Keratinocyte (primary cell): ENCODE data around the gene DHH. TPM values are rescaled to one million over a fixed set of nuclear protein-coding genes. Genes with fewer than 3 reads are reported as not detected.

Source experiments
- DNase-seq: peaks from one replicate; pipeline ENCODE4 v3.0.0-alpha.2; 2011; ENCODE audit warnings: low read depth, missing footprints, low spot score
- FAIRE-seq: peaks from 2 replicates; lab custom pipeline; 2011; peaks lifted over from hg19 to GRCh38; lab: Jason Lieb, UNC
- H2AFZ ChIP-seq: 2 replicates; pipeline ENCODE4 v1.6.0; 2012; ENCODE audit warnings: low read length, control low read depth, inconsistent platforms; ENCODE audit not compliant: control insufficient read depth
- H3K27ac ChIP-seq: 2 replicates; pipeline ENCODE4 v1.5.1; 2011; ENCODE audit warnings: low read length; ENCODE audit not compliant: control insufficient read depth, insufficient read depth
- H3K27me3 ChIP-seq: 3 replicates; pipeline ENCODE4 v1.6.0; 2011; ENCODE audit warnings: low read length; ENCODE audit not compliant: control insufficient read depth, insufficient read depth; ENCODE audit errors: extremely low read depth
- H3K36me3 ChIP-seq, 2 experiments: 2 replicates in 1 of 2; 3 replicates in 1 of 2; pipeline ENCODE4 v1.5.1; 2011; ENCODE audit warnings: low read length in 2 of 2, mild to moderate bottlenecking in 1 of 2; ENCODE audit not compliant: control insufficient read depth in 2 of 2, insufficient read depth in 2 of 2; ENCODE audit errors: extremely low read depth in 1 of 2
- H3K4me1 ChIP-seq: 3 replicates; pipeline ENCODE4 v1.5.1; 2011; ENCODE audit warnings: low read length; ENCODE audit not compliant: control insufficient read depth, insufficient read depth; ENCODE audit errors: extremely low read depth
- H3K4me2 ChIP-seq: 3 replicates; pipeline ENCODE4 v1.6.0; 2011; ENCODE audit warnings: low read depth, low read length; ENCODE audit not compliant: control insufficient read depth, insufficient read depth; ENCODE audit errors: extremely low read depth
- H3K4me3 ChIP-seq, 3 experiments: fragments of 200-600 bp in 1 of 3; sonication (generic) in 1 of 3; 2 replicates in 2 of 3; 3 replicates in 1 of 3; pipeline ENCODE4 v1.5.1; 2011 to 2016; ENCODE audit warnings: low read length in 3 of 3, mild to moderate bottlenecking in 3 of 3, control low read depth in 2 of 3, inconsistent platforms in 1 of 3, low read depth in 1 of 3, mixed read lengths in 1 of 3, mixed run types in 1 of 3, moderate library complexity in 1 of 3; ENCODE audit not compliant: control insufficient read depth in 2 of 3, insufficient read depth in 2 of 3; ENCODE audit errors: extremely low read depth in 1 of 3
- H3K79me2 ChIP-seq: 2 replicates; pipeline ENCODE4 v1.6.0; 2012; ENCODE audit warnings: low read length; ENCODE audit not compliant: control insufficient read depth, insufficient read depth
- H3K9ac ChIP-seq: 3 replicates; pipeline ENCODE4 v1.6.0; 2011; ENCODE audit warnings: low read length; ENCODE audit not compliant: control insufficient read depth, insufficient read depth; ENCODE audit errors: extremely low read depth
- H3K9me1 ChIP-seq: 3 replicates; pipeline ENCODE4 v1.6.0; 2011; ENCODE audit warnings: low read length; ENCODE audit not compliant: control insufficient read depth, insufficient read depth; ENCODE audit errors: extremely low read depth
- H3K9me3 ChIP-seq: 2 replicates; pipeline ENCODE4 v1.5.1; 2012; ENCODE audit warnings: low read depth, low read length; ENCODE audit not compliant: control insufficient read depth
- H4K20me1 ChIP-seq: 3 replicates; pipeline ENCODE4 v1.6.0; 2011; ENCODE audit warnings: low read length; ENCODE audit not compliant: control insufficient read depth, insufficient read depth; ENCODE audit errors: extremely low read depth
- CTCF ChIP-seq, 3 experiments: IDR thresholded peaks in 1 of 3; conservative IDR thresholded peaks in 1 of 3; optimal IDR thresholded peaks in 1 of 3; 2 replicates in 2 of 3; 3 replicates in 1 of 3; pipeline versions ENCODE3 to v1.5.1; 2011; ENCODE audit warnings: low read length in 3 of 3, mild to moderate bottlenecking in 3 of 3, moderate library complexity in 2 of 3, control low read depth in 1 of 3, inconsistent platforms in 1 of 3; ENCODE audit not compliant: insufficient read depth in 2 of 3; ENCODE audit errors: extremely low read depth in 1 of 3
- EZH2 ChIP-seq: IDR thresholded peaks from one replicate; pipeline ENCODE4 v1.6.1; 2012; ENCODE audit warnings: inconsistent platforms, mild to moderate bottlenecking, low read length, moderate library complexity
- dilution Hi-C: fragments of 300-500 bp; cut with MboI; formaldehyde crosslinking; loops from one replicate; pipeline ENCODE4 v1.7.0; 2020; ENCODE audit warnings: low sequenced_read_pairs; ENCODE audit not compliant: extremely low pct_ligation_motif_present
- polyA minus RNA-seq, 3 experiments: library from RNA; depleted of rRNA, polyadenylated mRNA; stranded (reverse); fragments of >200 nt; gene quantifications; 1 replicate in 1 of 3; 2 replicates in 1 of 3; 3 replicates in 1 of 3; pipeline ENCODE4 v1.2.3, GENCODE V29; 2011
- polyA plus RNA-seq, 5 experiments: library from polyadenylated mRNA; depleted of rRNA in 3 of 5; stranded (reverse) in 3 of 5; stranded (forward) in 1 of 5; unstranded in 1 of 5; fragments of >200 nt; gene quantifications; 1 replicate in 1 of 5; 2 replicates in 3 of 5; 3 replicates in 1 of 5; pipeline versions ENCODE4 v1.2.1 to v1.2.3, GENCODE V29; 2011 to 2012; ENCODE audit warnings: missing spikeins in 2 of 5, low read depth in 1 of 5, low replicate concordance in 1 of 5

Gene DHH
- polyA plus RNA-seq, result not detected in 3 replicates
- polyA plus RNA-seq (2011; ENCODE audit: low read depth), result not detected
- polyA plus RNA-seq (2011; cell fraction: cytosol; rRNA removed), result not detected in 2 replicates
- polyA plus RNA-seq (2011; cell fraction: nucleus; rRNA removed), result 0.03 TPM in 1 of 2 replicates, not detected in the other
- polyA plus RNA-seq (2012; ENCODE audit: low replicate concordance), result 0.06 TPM in 1 of 2 replicates, not detected in the other
- polyA minus RNA-seq, result not detected in 3 replicates
- polyA minus RNA-seq (2011; cell fraction: cytosol; rRNA and poly(A)+ RNA removed), result not detected
- not detected in 2 replicates for polyA minus RNA-seq (2011; cell fraction: nucleus; rRNA and poly(A)+ RNA removed)

DNA sequence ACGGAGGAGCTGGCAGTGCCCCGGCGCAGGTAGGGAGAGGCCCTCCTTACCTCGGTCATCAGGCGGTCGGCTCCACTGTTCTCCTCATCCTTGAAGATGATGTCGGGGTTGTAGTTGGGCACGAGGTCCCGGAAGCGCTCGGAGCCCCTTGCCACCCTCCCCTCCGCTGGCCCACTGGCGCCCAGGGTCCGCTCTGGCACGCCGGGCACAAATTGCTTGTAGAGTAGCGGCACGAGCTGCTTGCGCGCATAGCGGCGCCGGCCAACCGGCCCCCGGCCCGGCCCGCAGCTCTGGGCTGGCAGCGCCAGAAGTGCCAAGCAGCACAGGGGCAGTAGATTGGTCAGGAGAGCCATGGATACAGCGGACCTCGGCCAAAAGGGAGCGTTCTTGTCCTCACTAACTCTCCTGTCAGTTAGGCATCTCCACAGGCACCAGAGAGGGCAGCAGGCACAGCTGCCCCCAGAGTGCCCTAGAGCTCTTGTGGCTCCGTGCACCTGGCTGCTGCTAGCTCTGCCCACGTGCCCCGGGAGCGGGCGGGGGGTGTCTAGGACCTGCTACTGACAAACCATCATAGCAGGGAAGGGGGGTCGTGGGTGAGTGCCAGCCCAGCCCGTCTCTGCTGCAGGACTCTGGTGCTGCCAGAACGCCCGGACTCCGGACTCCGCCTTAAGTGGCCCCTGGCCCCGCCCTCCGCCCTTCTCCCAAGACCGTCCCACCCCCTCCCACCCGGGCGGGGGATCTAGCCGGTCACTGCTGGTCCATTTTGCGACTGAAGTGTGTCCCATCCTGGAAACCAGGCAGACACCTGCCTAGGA, at the start of gene DHH:
DHH (minus strand) TSS at position 642 of the 815 bp plus-strand sequence; CDS start at position 353, 289 bp downstream.
- H4K20me1 ChIP-seq, result no peaks in the 10 kb centered on the region
- peaks cover 62% of the 10 kb centered on the region for H3K27me3 ChIP-seq
- peak within 1 kb of the TSS in 2 of 3 experiments; percentile 12 to 13 for H3K4me3 ChIP-seq
- H3K27ac ChIP-seq, result no peak within 1 kb of the TSS
- H3K4me1 ChIP-seq, result peaks cover 14% of the 10 kb centered on the region
- no peak within 1 kb of the TSS for H3K9ac ChIP-seq
- FAIRE-seq (no peak), DNase-seq (no peak)
- dilution Hi-C loops, result no loop called here
- peak within 1 kb of the TSS; percentile 41 for H3K4me2 ChIP-seq
- H3K9me3 ChIP-seq, result no peaks in the 10 kb centered on the region
- peaks cover 7 to 11% of the 10 kb centered on the region in 2 experiments for H3K36me3 ChIP-seq
- H3K9me1 ChIP-seq, result no peaks in the 10 kb centered on the region
- H3K79me2 ChIP-seq, result no peaks in the 10 kb centered on the region
- no peak within 1 kb of the TSS for H2AFZ ChIP-seq
- TF ChIP-seq CTCF (optimal IDR thresholded peaks at IDR 0.05 in 1 of 3, IDR thresholded peaks at IDR 0.05 in 1 of 3, conservative IDR thresholded peaks at IDR 0.05 in 1 of 3; ENCODE audit: extremely low read depth in 1 of 3, insufficient read depth in 2 of 3, low read length in 3 of 3), result no peak
- peak; percentile 92 for TF ChIP-seq EZH2

GRCh38 chr12:49144384-49144783, 49.8 kb upstream of the DHH start:
- no peaks in the 10 kb centered on the region for H3K9me1 ChIP-seq

More at GRCh38 chr12:49144384-49144783, 49.8 kb upstream of the DHH start:
- Histone ChIP-seq H3K9ac (no peak overlapping the region), H4K20me1 (no peaks in the 10 kb centered on the region), H3K4me1 (no peaks in the 10 kb centered on the region), H3K4me3 (no peak overlapping the region), H3K9me3 (no peaks in the 10 kb centered on the region), H3K4me2 (no peak overlapping the region), H3K79me2 (no peaks in the 10 kb centered on the region), H3K27ac (no peak overlapping the region), H2AFZ (no peak overlapping the region), H3K27me3 (no peaks in the 10 kb centered on the region), H3K36me3 (no peaks in the 10 kb centered on the region)
- dilution Hi-C loops, result no loop called here
- DNase-seq (no peak), FAIRE-seq (no peak)
- TF ChIP-seq EZH2 (no peak), CTCF (optimal IDR thresholded peaks at IDR 0.05 in 1 of 3, IDR thresholded peaks at IDR 0.05 in 1 of 3, conservative IDR thresholded peaks at IDR 0.05 in 1 of 3; ENCODE audit: extremely low read depth in 1 of 3, insufficient read depth in 2 of 3, low read length in 3 of 3) (no peak)
